HepG2 (cell line): ENCODE results near the gene MBNL3. TPM values are rescaled to one million over a fixed set of nuclear protein-coding genes. Genes with fewer than 3 reads are reported as not detected.

ENCODE experiments used
- E2F1 ChIP-seq: sonication (generic); formaldehyde crosslinking; IDR thresholded peaks from 2 replicates; pipeline ENCODE4 v1.5.0; 2020; ENCODE audit warnings: missing genetic modification reagents
- ELK4 ChIP-seq: sonication (generic); formaldehyde crosslinking; IDR thresholded peaks from 2 replicates; pipeline ENCODE4 v1.9.0; 2021; ENCODE audit warnings: missing genetic modification reagents, borderline replicate concordance
- EP300 ChIP-seq, 3 experiments: sonication (generic) in 1 of 3; formaldehyde crosslinking in 1 of 3; IDR thresholded peaks; 2 replicates each; pipeline versions ENCODE4 v1.5.1 to v1.6.1; 2011 to 2020; ENCODE audit warnings: low read depth in 2 of 3, low read length in 2 of 3, borderline replicate concordance in 1 of 3, improper control_type of control experiment in 1 of 3, mild to moderate bottlenecking in 1 of 3, missing genetic modification reagents in 1 of 3, moderate library complexity in 1 of 3
- ERF ChIP-seq: IDR thresholded peaks from 2 replicates; pipeline ENCODE4 v1.6.1; 2018; ENCODE audit warnings: missing biosample characterization, missing genetic modification reagents
- ISX ChIP-seq: sonication (generic); formaldehyde crosslinking; conservative IDR thresholded peaks from 2 replicates; pipeline ENCODE4 v1.5.0; 2020; ENCODE audit warnings: missing genetic modification reagents
- JUN ChIP-seq: sonication (generic); formaldehyde crosslinking; IDR thresholded peaks from 2 replicates; pipeline ENCODE4 v1.4.0; 2020; ENCODE audit warnings: mild to moderate bottlenecking, missing genetic modification reagents
- NFIB ChIP-seq: sonication (generic); formaldehyde crosslinking; IDR thresholded peaks from 2 replicates; pipeline ENCODE4 v1.9.0; 2021; ENCODE audit warnings: missing genetic modification reagents, mild to moderate bottlenecking, borderline replicate concordance
- SAFB2 ChIP-seq: sonication (generic); formaldehyde crosslinking; IDR thresholded peaks from 2 replicates; pipeline ENCODE4 v1.5.1; 2020; ENCODE audit warnings: missing genetic modification reagents, low read depth, mild to moderate bottlenecking, borderline replicate concordance
- SALL1 ChIP-seq: sonication (generic); formaldehyde crosslinking; IDR thresholded peaks from 2 replicates; pipeline ENCODE4 v1.8.0; 2022; ENCODE audit warnings: mild to moderate bottlenecking, missing genetic modification reagents
- SCMH1 ChIP-seq: sonication (generic); formaldehyde crosslinking; IDR thresholded peaks from 2 replicates; pipeline ENCODE4 v1.9.0; 2021; ENCODE audit warnings: missing genetic modification reagents, mild to moderate bottlenecking, borderline replicate concordance
- SIX4 ChIP-seq: sonication (generic); formaldehyde crosslinking; IDR thresholded peaks from 2 replicates; pipeline ENCODE4 v1.4.0; 2020; ENCODE audit warnings: missing genetic modification reagents
- ZFP36 ChIP-seq: fragments of 150-350 bp; IDR thresholded peaks from 2 replicates; pipeline ENCODE4 v1.6.1; 2018; ENCODE audit warnings: borderline replicate concordance, low read length, low read depth; ENCODE audit not compliant: partially characterized antibody
- ZMYM2 ChIP-seq: sonication (generic); formaldehyde crosslinking; IDR thresholded peaks from 2 replicates; pipeline ENCODE4 v1.8.0; 2022; ENCODE audit warnings: mild to moderate bottlenecking, missing genetic modification reagents
- ZNF20 ChIP-seq: sonication (generic); formaldehyde crosslinking; IDR thresholded peaks from 2 replicates; pipeline ENCODE4 v1.4.0; 2020; ENCODE audit warnings: mild to moderate bottlenecking, moderate library complexity, missing genetic modification reagents
- ZNF292 ChIP-seq: sonication (generic); formaldehyde crosslinking; IDR thresholded peaks from 2 replicates; pipeline ENCODE4 v1.8.1; 2022; ENCODE audit warnings: mild to moderate bottlenecking, low read depth, missing genetic modification reagents, borderline replicate concordance
- ZNF383 ChIP-seq: sonication (generic); formaldehyde crosslinking; IDR thresholded peaks from 2 replicates; pipeline ENCODE4 v1.4.0; 2020; ENCODE audit warnings: missing genetic modification reagents, mild to moderate bottlenecking, borderline replicate concordance
- ZNF576 ChIP-seq: sonication (generic); formaldehyde crosslinking; IDR thresholded peaks from 2 replicates; pipeline ENCODE4 v1.4.0; 2020; ENCODE audit warnings: mild to moderate bottlenecking, missing genetic modification reagents
- ZNF580 ChIP-seq: IDR thresholded peaks from 2 replicates; pipeline ENCODE4 v1.6.1; 2016; ENCODE audit warnings: low read depth, borderline replicate concordance
- ZNF678 ChIP-seq: sonication (generic); formaldehyde crosslinking; IDR thresholded peaks from 2 replicates; pipeline ENCODE4 v1.4.0; 2020; ENCODE audit warnings: mild to moderate bottlenecking, missing genetic modification reagents
- ZNF709 ChIP-seq: sonication (generic); formaldehyde crosslinking; IDR thresholded peaks from 2 replicates; pipeline ENCODE4 v1.5.0; 2020; ENCODE audit warnings: mild to moderate bottlenecking, missing genetic modification reagents
- ZNF713 ChIP-seq: sonication (generic); formaldehyde crosslinking; IDR thresholded peaks from 2 replicates; pipeline ENCODE4 v1.4.0; 2020; ENCODE audit warnings: mild to moderate bottlenecking, missing genetic modification reagents
- polyA plus RNA-seq, 8 experiments: library from polyadenylated mRNA; depleted of rRNA in 3 of 8; stranded (reverse) in 7 of 8; unstranded in 1 of 8; fragments of >200 nt; fragmentation: Illumina TruSeq in 4 of 8; extraction: Trizol in 4 of 8; gene quantifications; 2 replicates each; pipeline versions ENCODE4 v1.2.1 to v1.2.3, GENCODE V29; 2011 to 2016; ENCODE audit warnings: low read depth in 4 of 8, missing spikeins in 1 of 8, mixed read lengths in 1 of 8; ENCODE audit not compliant: insufficient read depth in 1 of 8
- total RNA-seq, 5 experiments: library from RNA; depleted of rRNA; stranded (reverse); fragments of >200 nt; fragmentation: Illumina TruSeq; extraction: Trizol; gene quantifications; 2 replicates each; pipeline ENCODE4 v1.2.3, GENCODE V29; 2016; ENCODE audit warnings: low read depth in 1 of 5
- TF ChIP-seq, protein P1 (sequence below): IDR thresholded peaks from 2 replicates; pipeline ENCODE4 v1.6.1; 2016; ENCODE audit warnings: low read depth, missing genetic modification reagents, missing compliant biosample characterization

MBNL3 gene
- total and polyA plus RNA-seq, 2 of the 13 experiments (the other 11 are each of a cell fraction or from before 2014, with no cell fraction given) = 155 to 257 TPM

- TF ChIP-seq E2F1 (CRISPR knock-in tag) = no peak
- TF ChIP-seq ZMYM2 (CRISPR knock-in tag) = no peak
- TF ChIP-seq SAFB2 (CRISPR knock-in tag) = no peak
- TF ChIP-seq SCMH1 (CRISPR knock-in tag) = no peak
- no peak for TF ChIP-seq ELK4 (CRISPR knock-in tag)
- no peak for TF ChIP-seq ZNF678 (CRISPR knock-in tag)
- TF ChIP-seq, protein P1, sequence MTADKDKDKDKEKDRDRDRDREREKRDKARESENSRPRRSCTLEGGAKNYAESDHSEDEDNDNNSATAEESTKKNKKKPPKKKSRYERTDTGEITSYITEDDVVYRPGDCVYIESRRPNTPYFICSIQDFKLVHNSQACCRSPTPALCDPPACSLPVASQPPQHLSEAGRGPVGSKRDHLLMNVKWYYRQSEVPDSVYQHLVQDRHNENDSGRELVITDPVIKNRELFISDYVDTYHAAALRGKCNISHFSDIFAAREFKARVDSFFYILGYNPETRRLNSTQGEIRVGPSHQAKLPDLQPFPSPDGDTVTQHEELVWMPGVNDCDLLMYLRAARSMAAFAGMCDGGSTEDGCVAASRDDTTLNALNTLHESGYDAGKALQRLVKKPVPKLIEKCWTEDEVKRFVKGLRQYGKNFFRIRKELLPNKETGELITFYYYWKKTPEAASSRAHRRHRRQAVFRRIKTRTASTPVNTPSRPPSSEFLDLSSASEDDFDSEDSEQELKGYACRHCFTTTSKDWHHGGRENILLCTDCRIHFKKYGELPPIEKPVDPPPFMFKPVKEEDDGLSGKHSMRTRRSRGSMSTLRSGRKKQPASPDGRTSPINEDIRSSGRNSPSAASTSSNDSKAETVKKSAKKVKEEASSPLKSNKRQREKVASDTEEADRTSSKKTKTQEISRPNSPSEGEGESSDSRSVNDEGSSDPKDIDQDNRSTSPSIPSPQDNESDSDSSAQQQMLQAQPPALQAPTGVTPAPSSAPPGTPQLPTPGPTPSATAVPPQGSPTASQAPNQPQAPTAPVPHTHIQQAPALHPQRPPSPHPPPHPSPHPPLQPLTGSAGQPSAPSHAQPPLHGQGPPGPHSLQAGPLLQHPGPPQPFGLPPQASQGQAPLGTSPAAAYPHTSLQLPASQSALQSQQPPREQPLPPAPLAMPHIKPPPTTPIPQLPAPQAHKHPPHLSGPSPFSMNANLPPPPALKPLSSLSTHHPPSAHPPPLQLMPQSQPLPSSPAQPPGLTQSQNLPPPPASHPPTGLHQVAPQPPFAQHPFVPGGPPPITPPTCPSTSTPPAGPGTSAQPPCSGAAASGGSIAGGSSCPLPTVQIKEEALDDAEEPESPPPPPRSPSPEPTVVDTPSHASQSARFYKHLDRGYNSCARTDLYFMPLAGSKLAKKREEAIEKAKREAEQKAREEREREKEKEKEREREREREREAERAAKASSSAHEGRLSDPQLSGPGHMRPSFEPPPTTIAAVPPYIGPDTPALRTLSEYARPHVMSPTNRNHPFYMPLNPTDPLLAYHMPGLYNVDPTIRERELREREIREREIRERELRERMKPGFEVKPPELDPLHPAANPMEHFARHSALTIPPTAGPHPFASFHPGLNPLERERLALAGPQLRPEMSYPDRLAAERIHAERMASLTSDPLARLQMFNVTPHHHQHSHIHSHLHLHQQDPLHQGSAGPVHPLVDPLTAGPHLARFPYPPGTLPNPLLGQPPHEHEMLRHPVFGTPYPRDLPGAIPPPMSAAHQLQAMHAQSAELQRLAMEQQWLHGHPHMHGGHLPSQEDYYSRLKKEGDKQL (CRISPR knock-in tag) = peak; percentile 76
- TF ChIP-seq ZNF709 = no peak
- no peak for TF ChIP-seq NFIB (CRISPR knock-in tag)
- TF ChIP-seq ISX = no peak
- TF ChIP-seq ZNF383 (CRISPR knock-in tag) = no peak
- TF ChIP-seq EP300 (IDR thresholded peaks at IDR 0.05; ENCODE audit: low read depth in 2 of 2, low read length in 2 of 2) = peak; percentile 15 to 99; a peak in 3 of 4 replicates
- TF ChIP-seq EP300 (CRISPR knock-in tag; IDR thresholded peaks at IDR 0.05; ENCODE audit: borderline replicate concordance) = peak; percentile 98
- no peak for TF ChIP-seq ZNF713 (CRISPR knock-in tag)
- no peak for TF ChIP-seq ZNF20 (CRISPR knock-in tag)
- TF ChIP-seq ZFP36 = no peak
- TF ChIP-seq ZNF292 (CRISPR knock-in tag) = no peak
- TF ChIP-seq ZNF580 (CRISPR knock-in tag) = no peak
- TF ChIP-seq SALL1 = peak; percentile 71; the same call in 1 of the 2 replicates
- TF ChIP-seq ERF (CRISPR knock-in tag) = no peak
- TF ChIP-seq ZNF576 (CRISPR knock-in tag) = no peak
- TF ChIP-seq SIX4 (CRISPR knock-in tag) = peak; percentile 75; the same call in 1 of the 2 replicates
- 0 out of 2 replicates have a peak, but pooled peaks have one; percentile 36 for TF ChIP-seq JUN (CRISPR knock-in tag)
These were observed 157.8 kb downstream of the MBNL3 start (continued) for GRCh38 chrX:132331000-132331399.
